ENCODE results near the gene GLCE.

GLCE gene

DNA sequence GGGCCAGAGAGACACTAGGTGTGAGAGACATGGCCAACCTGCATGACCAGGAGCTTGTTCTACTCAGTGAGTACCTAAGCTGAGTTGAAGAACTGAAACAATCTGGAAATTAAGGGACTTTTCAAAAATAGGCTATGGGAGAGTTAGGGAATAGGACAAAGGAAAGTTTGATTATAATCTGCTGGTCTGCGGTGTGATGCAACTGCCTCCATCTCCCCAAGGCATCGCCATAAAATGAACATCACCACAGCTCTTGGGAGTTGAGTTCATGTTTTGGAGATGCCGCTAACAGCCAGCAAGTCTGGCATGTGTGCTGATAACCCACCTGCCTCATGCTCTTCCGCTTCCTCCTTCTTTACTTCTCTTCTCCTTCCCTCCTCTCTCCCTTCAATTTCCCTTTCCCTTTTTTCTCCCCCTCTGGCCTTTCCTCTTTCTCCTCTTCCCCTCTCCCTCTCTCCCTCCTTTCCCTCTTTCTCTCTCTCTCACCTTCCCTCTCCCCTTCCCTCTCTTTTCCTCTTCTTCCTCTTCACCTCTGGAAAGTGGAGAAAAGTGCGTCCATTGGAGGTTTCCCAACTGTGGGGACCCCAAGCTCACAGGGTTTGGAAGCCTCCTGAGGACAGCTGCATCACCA lies 39.1 kb upstream of the GLCE start:
- no peak overlapping the region for H2AFZ ChIP-seq (ENCODE audit: low read length)
- H3K27me3 ChIP-seq (ENCODE audit: insufficient read depth, low read length), result peaks cover 4% of the 10 kb centered on the region; the same call in 1 of the 2 replicates
- H3K9me2 ChIP-seq (ENCODE audit: low read depth, low read length), result no peaks in the 10 kb centered on the region
- no peaks in the 10 kb centered on the region for H3K9me3 ChIP-seq (ENCODE audit: low read length)
- TF ChIP-seq EZH2 (IDR thresholded peaks at IDR 0.05; ENCODE audit: borderline replicate concordance, low read length), result no peak
- TF ChIP-seq, protein P1, sequence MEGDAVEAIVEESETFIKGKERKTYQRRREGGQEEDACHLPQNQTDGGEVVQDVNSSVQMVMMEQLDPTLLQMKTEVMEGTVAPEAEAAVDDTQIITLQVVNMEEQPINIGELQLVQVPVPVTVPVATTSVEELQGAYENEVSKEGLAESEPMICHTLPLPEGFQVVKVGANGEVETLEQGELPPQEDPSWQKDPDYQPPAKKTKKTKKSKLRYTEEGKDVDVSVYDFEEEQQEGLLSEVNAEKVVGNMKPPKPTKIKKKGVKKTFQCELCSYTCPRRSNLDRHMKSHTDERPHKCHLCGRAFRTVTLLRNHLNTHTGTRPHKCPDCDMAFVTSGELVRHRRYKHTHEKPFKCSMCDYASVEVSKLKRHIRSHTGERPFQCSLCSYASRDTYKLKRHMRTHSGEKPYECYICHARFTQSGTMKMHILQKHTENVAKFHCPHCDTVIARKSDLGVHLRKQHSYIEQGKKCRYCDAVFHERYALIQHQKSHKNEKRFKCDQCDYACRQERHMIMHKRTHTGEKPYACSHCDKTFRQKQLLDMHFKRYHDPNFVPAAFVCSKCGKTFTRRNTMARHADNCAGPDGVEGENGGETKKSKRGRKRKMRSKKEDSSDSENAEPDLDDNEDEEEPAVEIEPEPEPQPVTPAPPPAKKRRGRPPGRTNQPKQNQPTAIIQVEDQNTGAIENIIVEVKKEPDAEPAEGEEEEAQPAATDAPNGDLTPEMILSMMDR (IDR thresholded peaks at IDR 0.05; ENCODE audit: low read length), result no peak
- H3K4me3 ChIP-seq (ENCODE audit: low read depth, low read length, poor library complexity, severe bottlenecking), result no peak overlapping the region
- H3K27ac ChIP-seq (ENCODE audit: low read depth, low read length, poor library complexity, severe bottlenecking), result no peak overlapping the region
- no peak overlapping the region for H3K4me2 ChIP-seq (ENCODE audit: low read length)
- no peaks in the 10 kb centered on the region for H3F3A ChIP-seq (ENCODE audit: insufficient read depth, low read length)
- no peaks in the 10 kb centered on the region for H3K36me3 ChIP-seq (ENCODE audit: insufficient read depth, low read length)
- no peaks in the 10 kb centered on the region for H3K79me2 ChIP-seq (ENCODE audit: insufficient read depth, low read length)
- no peaks in the 10 kb centered on the region for H3K4me1 ChIP-seq (ENCODE audit: insufficient read depth, low read length, severe bottlenecking)
- H3K9ac ChIP-seq (ENCODE audit: low read length), result no peak overlapping the region
- H4K20me1 ChIP-seq (ENCODE audit: insufficient read depth, low read length), result no peaks in the 10 kb centered on the region

DNA sequence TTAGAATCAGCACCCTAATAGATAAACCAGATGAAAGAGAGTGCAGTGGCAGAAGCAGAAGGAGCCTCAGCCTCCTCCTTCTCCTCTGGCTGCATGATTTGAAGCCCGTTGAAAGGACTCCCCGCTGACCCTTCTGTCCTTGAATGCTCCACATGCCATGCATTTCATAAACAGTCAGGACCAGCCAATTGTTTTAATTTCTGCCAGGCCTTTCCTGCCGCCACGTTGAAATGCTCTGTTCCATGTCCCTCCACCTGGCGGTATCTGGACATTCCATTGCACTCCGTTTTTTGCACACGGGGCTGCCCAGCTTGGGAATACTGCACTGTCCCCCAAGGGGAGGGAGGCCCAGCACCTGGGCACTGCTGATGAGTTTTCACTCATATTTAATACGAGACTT lies 35.2 kb upstream of the GLCE start:
- no peaks in the 10 kb centered on the region for H3K9me2 ChIP-seq (ENCODE audit: low read depth, low read length)
- no peak overlapping the region for H2AFZ ChIP-seq (ENCODE audit: low read length)
- no peak overlapping the region for H3K27ac ChIP-seq (ENCODE audit: low read depth, low read length, poor library complexity, severe bottlenecking)

DNA sequence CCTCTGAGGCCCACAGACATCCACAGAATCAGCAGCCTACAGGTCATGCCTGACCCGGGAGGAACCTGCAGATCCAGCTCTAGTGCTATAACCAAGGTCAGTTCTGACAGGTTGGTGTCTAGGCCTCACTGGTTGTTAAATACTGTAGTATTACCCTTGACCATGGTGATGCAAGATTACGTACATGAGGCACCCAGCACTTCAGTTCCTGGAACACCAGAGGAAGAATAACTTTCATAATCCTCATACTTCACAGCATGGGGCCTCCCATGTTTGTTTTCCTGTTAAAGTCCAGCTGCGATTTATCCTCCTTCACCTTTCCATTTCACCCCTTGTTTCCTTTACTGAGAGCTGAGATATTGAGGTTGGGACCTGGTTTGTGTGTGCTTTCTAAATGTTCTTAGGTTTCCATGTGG lies 34.4 kb upstream of the GLCE start:
- H3K9me2 ChIP-seq (ENCODE audit: low read depth, low read length), result no peaks in the 10 kb centered on the region
- no peak overlapping the region for H2AFZ ChIP-seq (ENCODE audit: low read length)
- no peak overlapping the region for H3K4me3 ChIP-seq (ENCODE audit: low read depth, low read length, poor library complexity, severe bottlenecking)
- H4K20me1 ChIP-seq (ENCODE audit: insufficient read depth, low read length), result no peaks in the 10 kb centered on the region
- H3K9me3 ChIP-seq (ENCODE audit: low read length), result no peaks in the 10 kb centered on the region
- no peaks in the 10 kb centered on the region for H3K4me1 ChIP-seq (ENCODE audit: insufficient read depth, low read length, severe bottlenecking)
- no peaks in the 10 kb centered on the region for H3K27me3 ChIP-seq (ENCODE audit: insufficient read depth, low read length)
- H3K27ac ChIP-seq (ENCODE audit: low read depth, low read length, poor library complexity, severe bottlenecking), result no peak overlapping the region
- no peaks in the 10 kb centered on the region for H3K36me3 ChIP-seq (ENCODE audit: insufficient read depth, low read length)
- no peaks in the 10 kb centered on the region for H3K79me2 ChIP-seq (ENCODE audit: insufficient read depth, low read length)
- H3K9ac ChIP-seq (ENCODE audit: low read length), result no peak overlapping the region
- H3F3A ChIP-seq (ENCODE audit: insufficient read depth, low read length), result no peaks in the 10 kb centered on the region
- no peak overlapping the region for H3K4me2 ChIP-seq (ENCODE audit: low read length)
- TF ChIP-seq EZH2 (IDR thresholded peaks at IDR 0.05; ENCODE audit: borderline replicate concordance, low read length), result no peak
- TF ChIP-seq, protein P1 (IDR thresholded peaks at IDR 0.05; ENCODE audit: low read length), result no peak

More for the DNA sequence above, 35.2 kb upstream of the GLCE start:
- no peaks in the 10 kb centered on the region for H3K36me3 ChIP-seq (ENCODE audit: insufficient read depth, low read length)
- peaks cover 4% of the 10 kb centered on the region; the same call in 1 of the 2 replicates for H3K27me3 ChIP-seq (ENCODE audit: insufficient read depth, low read length)
- H3K9ac ChIP-seq (ENCODE audit: low read length), result no peak overlapping the region
- H4K20me1 ChIP-seq (ENCODE audit: insufficient read depth, low read length), result no peaks in the 10 kb centered on the region
- H3K4me2 ChIP-seq (ENCODE audit: low read length), result no peak overlapping the region
- H3K9me3 ChIP-seq (ENCODE audit: low read length), result no peaks in the 10 kb centered on the region
- no peaks in the 10 kb centered on the region for H3K4me1 ChIP-seq (ENCODE audit: insufficient read depth, low read length, severe bottlenecking)
- TF ChIP-seq, protein P1 (IDR thresholded peaks at IDR 0.05; ENCODE audit: low read length), result no peak
- no peak for TF ChIP-seq EZH2 (IDR thresholded peaks at IDR 0.05; ENCODE audit: borderline replicate concordance, low read length)
- H3K79me2 ChIP-seq (ENCODE audit: insufficient read depth, low read length), result no peaks in the 10 kb centered on the region
- no peak overlapping the region for H3K4me3 ChIP-seq (ENCODE audit: low read depth, low read length, poor library complexity, severe bottlenecking)
- H3F3A ChIP-seq (ENCODE audit: insufficient read depth, low read length), result no peaks in the 10 kb centered on the region
